Activated CD4-positive, alpha-beta T cell treated with anti-CD3 and anti-CD28 coated beads, Interleukin-2, amount 50 U/mL, for 48 hours (primary cell): ENCODE data around the gene CELA3B.
A peak's percentile ranks its signal among the peaks of the same experiment; 100 is the strongest.
"Not testable (repeated sequence)": the region's sequence is repeated elsewhere in the genome, so short reads cannot be mapped to it uniquely, and the experiment has no call there.

Experiments used
- DNase-seq, 2 experiments: peaks; one replicate each; pipeline ENCODE4 v3.0.0-alpha.2; 2020

The CELA3B gene

GRCh38 chr1:21944733-21945073, 32.1 kb upstream of the CELA3B start:
- no peak for DNase-seq

GRCh38 chr1:21946836-21947587, 29.8 kb upstream of the CELA3B start:
- no peak for DNase-seq

GRCh38 chr1:21950734-21951133, 26.1 kb upstream of the CELA3B start:
- no peak for DNase-seq

GRCh38 chr1:21951226-21951870, 25.5 kb upstream of the CELA3B start:
- no peak for DNase-seq

- no peak for DNase-seq
Observed at GRCh38 chr1:21952786-21953520, 23.9 kb upstream of the CELA3B start.

GRCh38 chr1:21955058-21955457, 21.8 kb upstream of the CELA3B start:
- DNase-seq: no peak

- DNase-seq: no peak
Observed at GRCh38 chr1:21955501-21956281, 21.1 kb upstream of the CELA3B start.

- DNase-seq: peak; percentile 34 to 47
Observed at GRCh38 chr1:21956720-21957552, 19.9 kb upstream of the CELA3B start.

- no peak for DNase-seq
Observed at GRCh38 chr1:21961337-21961736, 15.5 kb upstream of the CELA3B start.

GRCh38 chr1:21961799-21962198, 15.0 kb upstream of the CELA3B start:
- DNase-seq: no peak

GRCh38 chr1:21963477-21964217, 13.2 kb upstream of the CELA3B start:
- DNase-seq: peak; percentile 88 to 90

- no peak for DNase-seq
Observed at GRCh38 chr1:21966247-21967000, 10.4 kb upstream of the CELA3B start.

- DNase-seq: not testable (repeated sequence)
Observed at GRCh38 chr1:21967216-21967615, 9.6 kb upstream of the CELA3B start.

GRCh38 chr1:21969066-21969465, 7.8 kb upstream of the CELA3B start:
- not testable (repeated sequence) for DNase-seq

- DNase-seq: not testable (repeated sequence)
Observed at GRCh38 chr1:21970523-21970922, 6.3 kb upstream of the CELA3B start.

GRCh38 chr1:21972973-21973441, 3.8 kb upstream of the CELA3B start:
- DNase-seq: not testable (repeated sequence)

GRCh38 chr1:21973948-21974347, 2.9 kb upstream of the CELA3B start:
- not testable (repeated sequence) for DNase-seq

GRCh38 chr1:21974699-21975098, 2.1 kb upstream of the CELA3B start:
- not testable (repeated sequence) for DNase-seq

- DNase-seq: not testable (repeated sequence)
Observed at GRCh38 chr1:21975296-21975695, 1.5 kb upstream of the CELA3B start.

GRCh38 chr1:21978209-21978608, 1.4 kb downstream of the CELA3B start:
- DNase-seq: not testable (repeated sequence)
